Neutrophil (primary cell): Measurements from ENCODE around the gene RBBP6.
"Not testable (repeated sequence)": the region's sequence is repeated elsewhere in the genome, so short reads cannot be mapped to it uniquely, and the experiment has no call there.

Source experiments
- H3K27ac ChIP-seq: fragments of 200-600 bp; sonication (generic); 2 replicates; pipeline ENCODE4 v1.5.1; 2016; ENCODE audit warnings: mild to moderate bottlenecking, moderate library complexity
- H3K27me3 ChIP-seq: fragments of 200-600 bp; sonication (generic); 2 replicates; pipeline ENCODE4 v1.6.0; 2016; ENCODE audit warnings: mild to moderate bottlenecking
- H3K36me3 ChIP-seq: fragments of 200-600 bp; sonication (generic); 2 replicates; pipeline ENCODE4 v1.5.1; 2017
- H3K4me1 ChIP-seq, 2 experiments: fragments of 200-600 bp in 1 of 2; sonication (generic) in 1 of 2; 1 replicate in 1 of 2; 2 replicates in 1 of 2; pipeline versions ENCODE4 v1.5.1 to v1.6.1; 2013 to 2016; ENCODE audit warnings: low read depth in 1 of 2, low read length in 1 of 2, mild to moderate bottlenecking in 1 of 2, moderate library complexity in 1 of 2; ENCODE audit not compliant: control insufficient read depth in 1 of 2, insufficient read depth in 1 of 2
- H3K4me3 ChIP-seq, 2 experiments: fragments of 200-600 bp in 1 of 2; sonication (generic) in 1 of 2; 1 replicate in 1 of 2; 2 replicates in 1 of 2; pipeline ENCODE4 v1.5.1; 2013 to 2016; ENCODE audit warnings: low read depth in 1 of 2, low read length in 1 of 2, mild to moderate bottlenecking in 1 of 2, moderate library complexity in 1 of 2
- H3K9me3 ChIP-seq: fragments of 200-600 bp; sonication (generic); 2 replicates; pipeline ENCODE4 v1.5.1; 2016
- TF ChIP-seq, protein P1 (sequence below): fragments of 200-600 bp; sonication (generic); IDR thresholded peaks from 2 replicates; pipeline ENCODE4 v1.5.1; 2016; ENCODE audit warnings: antibody characterized with exemption

RBBP6 gene

GRCh38 chr16:24539295-24539849 lies at the start of gene RBBP6:
RBBP6 (plus strand) TSS chr16:24539566; CDS start chr16:24540627, 1,061 bp downstream.
- H3K4me3 ChIP-seq: peak within 1 kb of the TSS; percentile 75 to 93
- H3K27ac ChIP-seq: peak within 1 kb of the TSS; percentile 91
- peaks cover 40 to 44% of the 10 kb centered on the region in 2 experiments for H3K4me1 ChIP-seq
- no peaks in the 10 kb centered on the region for H3K36me3 ChIP-seq
- TF ChIP-seq, protein P1, sequence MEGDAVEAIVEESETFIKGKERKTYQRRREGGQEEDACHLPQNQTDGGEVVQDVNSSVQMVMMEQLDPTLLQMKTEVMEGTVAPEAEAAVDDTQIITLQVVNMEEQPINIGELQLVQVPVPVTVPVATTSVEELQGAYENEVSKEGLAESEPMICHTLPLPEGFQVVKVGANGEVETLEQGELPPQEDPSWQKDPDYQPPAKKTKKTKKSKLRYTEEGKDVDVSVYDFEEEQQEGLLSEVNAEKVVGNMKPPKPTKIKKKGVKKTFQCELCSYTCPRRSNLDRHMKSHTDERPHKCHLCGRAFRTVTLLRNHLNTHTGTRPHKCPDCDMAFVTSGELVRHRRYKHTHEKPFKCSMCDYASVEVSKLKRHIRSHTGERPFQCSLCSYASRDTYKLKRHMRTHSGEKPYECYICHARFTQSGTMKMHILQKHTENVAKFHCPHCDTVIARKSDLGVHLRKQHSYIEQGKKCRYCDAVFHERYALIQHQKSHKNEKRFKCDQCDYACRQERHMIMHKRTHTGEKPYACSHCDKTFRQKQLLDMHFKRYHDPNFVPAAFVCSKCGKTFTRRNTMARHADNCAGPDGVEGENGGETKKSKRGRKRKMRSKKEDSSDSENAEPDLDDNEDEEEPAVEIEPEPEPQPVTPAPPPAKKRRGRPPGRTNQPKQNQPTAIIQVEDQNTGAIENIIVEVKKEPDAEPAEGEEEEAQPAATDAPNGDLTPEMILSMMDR: peak; percentile 86
- H3K27me3 ChIP-seq: no peaks in the 10 kb centered on the region
- H3K9me3 ChIP-seq: no peaks in the 10 kb centered on the region

DNA sequence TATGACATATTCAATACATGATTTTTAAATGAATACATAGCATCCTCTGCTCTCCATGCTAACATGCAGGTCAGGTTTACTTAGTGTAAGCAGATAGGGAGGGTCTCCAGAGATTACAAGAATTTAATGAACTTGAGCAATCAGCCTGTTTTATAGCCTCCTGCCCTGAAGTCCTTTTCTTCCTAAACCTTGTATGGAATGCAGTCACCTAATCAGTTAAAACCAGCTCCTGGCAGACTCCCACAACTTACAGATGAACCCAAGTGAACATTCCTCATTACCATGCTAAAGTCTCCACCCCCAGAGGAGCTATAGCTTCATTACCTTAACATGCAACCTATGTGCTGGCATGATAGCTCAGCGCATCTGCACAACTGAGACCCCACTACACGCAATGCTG lies 48.5 kb upstream of the RBBP6 start:
- H3K9me3 ChIP-seq: no peaks in the 10 kb centered on the region
- TF ChIP-seq, protein P1: no peak
- H3K4me3 ChIP-seq: no peak overlapping the region
- no peaks in the 10 kb centered on the region for H3K36me3 ChIP-seq
- no peaks in the 10 kb centered on the region for H3K4me1 ChIP-seq
- peaks cover 13% of the 10 kb centered on the region for H3K27me3 ChIP-seq
- H3K27ac ChIP-seq: no peak overlapping the region

DNA sequence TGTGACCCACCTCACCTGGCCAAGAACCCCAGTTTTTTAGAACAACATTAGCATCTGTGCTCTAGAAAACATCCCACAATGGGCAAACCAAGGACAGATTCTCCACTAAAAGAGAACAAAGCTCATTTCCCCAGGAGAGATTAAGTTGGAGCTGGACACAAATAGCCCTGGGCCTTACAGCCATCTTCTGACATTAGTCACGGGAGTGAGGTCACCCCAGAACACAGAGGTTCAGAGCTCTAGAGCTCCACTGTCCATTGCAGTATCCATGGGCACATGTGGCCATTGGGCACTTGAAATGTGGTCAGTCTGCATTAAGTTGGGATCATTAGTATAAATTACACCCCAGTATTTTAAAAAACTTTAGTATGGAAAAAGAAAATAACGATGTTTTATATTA lies 47.6 kb upstream of the RBBP6 start:
- TF ChIP-seq, protein P1: no peak
- no peak overlapping the region for H3K4me3 ChIP-seq

DNA sequence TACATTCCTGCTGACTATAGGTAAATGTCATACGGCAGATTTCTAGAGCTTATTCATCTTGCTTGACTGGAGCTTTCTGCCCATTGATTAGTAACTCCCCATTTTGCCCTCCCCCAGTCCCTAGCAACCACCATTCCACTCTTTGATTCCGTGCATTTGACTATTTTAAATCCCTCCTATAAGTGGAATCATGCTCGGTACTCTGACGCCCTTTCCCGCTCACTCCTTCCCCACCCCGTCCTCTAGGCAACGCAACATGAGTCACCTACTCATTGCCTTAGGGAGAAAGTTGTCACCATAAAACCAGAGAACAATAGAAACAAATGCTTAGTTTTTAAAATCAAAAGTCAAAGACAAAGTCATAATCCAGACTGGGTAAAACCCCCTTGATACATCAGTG lies 45.5 kb upstream of the RBBP6 start:
- H3K27me3 ChIP-seq: peaks cover 13% of the 10 kb centered on the region
- H3K4me1 ChIP-seq: no peaks in the 10 kb centered on the region
- H3K4me3 ChIP-seq: no peak overlapping the region
- TF ChIP-seq, protein P1: no peak
- H3K27ac ChIP-seq: no peak overlapping the region
- no peaks in the 10 kb centered on the region for H3K36me3 ChIP-seq
- H3K9me3 ChIP-seq: no peaks in the 10 kb centered on the region

More for the DNA sequence above, 47.6 kb upstream of the RBBP6 start:
- H3K27ac ChIP-seq: no peak overlapping the region
- no peaks in the 10 kb centered on the region for H3K4me1 ChIP-seq
- peaks cover 13% of the 10 kb centered on the region for H3K27me3 ChIP-seq
- H3K36me3 ChIP-seq: no peaks in the 10 kb centered on the region
- H3K9me3 ChIP-seq: no peaks in the 10 kb centered on the region

DNA sequence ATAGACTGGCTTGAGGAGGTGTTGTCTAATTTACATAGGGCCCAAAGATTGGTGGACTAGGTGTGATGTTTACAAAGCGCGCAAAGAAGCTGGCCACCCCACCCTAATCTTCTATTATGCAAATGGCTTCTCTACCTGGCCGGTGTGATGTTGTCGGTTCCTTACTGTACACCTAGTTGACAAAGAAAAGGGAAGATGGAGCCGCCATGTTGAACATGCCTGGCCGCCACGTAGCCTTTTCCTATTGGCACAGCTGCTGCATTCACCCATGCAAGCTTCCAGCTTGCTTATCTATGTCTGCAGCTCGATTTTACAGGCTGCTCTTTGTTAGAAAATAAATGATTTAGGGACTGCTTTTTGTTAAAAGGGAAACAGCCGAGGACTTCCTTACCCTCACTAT lies 44.2 kb upstream of the RBBP6 start:
- H3K27ac ChIP-seq, H3K4me1 ChIP-seq, H3K9me3 ChIP-seq, H3K4me3 ChIP-seq, H3K36me3 ChIP-seq: not testable (repeated sequence)
- H3K27me3 ChIP-seq: peaks cover 20% of the 10 kb centered on the region

DNA sequence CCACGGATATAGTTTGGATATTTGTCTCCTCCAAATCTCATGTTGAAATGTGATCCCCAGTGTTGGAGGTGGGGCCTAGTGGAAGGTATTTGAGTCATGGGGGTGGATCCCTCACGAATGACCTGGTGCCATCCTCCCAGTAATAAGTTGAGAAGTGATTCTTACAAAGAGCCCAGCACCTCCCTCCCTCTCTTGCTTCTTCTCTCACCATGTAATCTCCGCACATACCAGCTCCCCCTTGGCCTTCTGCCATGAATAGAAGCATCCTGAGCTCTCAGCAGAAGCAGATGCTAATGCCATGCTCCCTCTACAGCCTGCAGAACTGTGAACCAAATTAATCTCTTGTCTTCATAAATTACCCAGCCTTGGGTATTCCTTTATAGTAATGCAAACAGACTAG lies 41.9 kb upstream of the RBBP6 start:
- no peaks in the 10 kb centered on the region for H3K36me3 ChIP-seq
- H3K4me3 ChIP-seq: no peak overlapping the region
- TF ChIP-seq, protein P1: no peak
- no peaks in the 10 kb centered on the region for H3K4me1 ChIP-seq
- H3K27me3 ChIP-seq: peaks cover 23% of the 10 kb centered on the region
- no peak overlapping the region for H3K27ac ChIP-seq
- no peaks in the 10 kb centered on the region for H3K9me3 ChIP-seq
